ENCODE data around the gene GRM3.

GRCh38 chr7:86749741-86750665, 106.3 kb downstream of the GRM3 start:
- TF ChIP-seq CTCF (IDR thresholded peaks at IDR 0.05) (no peak), USF1 (IDR thresholded peaks at IDR 0.05; ENCODE audit: borderline replicate concordance, low read depth) (no peak), JUND (IDR thresholded peaks at IDR 0.05) (no peak), SIN3A (IDR thresholded peaks at IDR 0.05; ENCODE audit: borderline replicate concordance, low read depth, low read length) (no peak), REST (IDR thresholded peaks at IDR 0.05; ENCODE audit: low read depth, low read length) (no peak), RFX5 (IDR thresholded peaks at IDR 0.05; ENCODE audit: low read length) (no peak), EP300 (IDR thresholded peaks at IDR 0.05; ENCODE audit: borderline replicate concordance in 1 of 2, low read depth in 1 of 2, low read length in 1 of 2) (no peak), GABPA (IDR thresholded peaks at IDR 0.05; ENCODE audit: low read depth) (no peak)

All from SK-N-SH (cell line).